ENCODE measurements around the gene PTGDS. TPM values are rescaled to one million over a fixed set of nuclear protein-coding genes. Genes with fewer than 3 reads are reported as not detected.

Gene PTGDS
- total and polyA plus RNA-seq, 2 experiments from 2014 or later = 0.25 TPM; not detected in 1

DNA sequence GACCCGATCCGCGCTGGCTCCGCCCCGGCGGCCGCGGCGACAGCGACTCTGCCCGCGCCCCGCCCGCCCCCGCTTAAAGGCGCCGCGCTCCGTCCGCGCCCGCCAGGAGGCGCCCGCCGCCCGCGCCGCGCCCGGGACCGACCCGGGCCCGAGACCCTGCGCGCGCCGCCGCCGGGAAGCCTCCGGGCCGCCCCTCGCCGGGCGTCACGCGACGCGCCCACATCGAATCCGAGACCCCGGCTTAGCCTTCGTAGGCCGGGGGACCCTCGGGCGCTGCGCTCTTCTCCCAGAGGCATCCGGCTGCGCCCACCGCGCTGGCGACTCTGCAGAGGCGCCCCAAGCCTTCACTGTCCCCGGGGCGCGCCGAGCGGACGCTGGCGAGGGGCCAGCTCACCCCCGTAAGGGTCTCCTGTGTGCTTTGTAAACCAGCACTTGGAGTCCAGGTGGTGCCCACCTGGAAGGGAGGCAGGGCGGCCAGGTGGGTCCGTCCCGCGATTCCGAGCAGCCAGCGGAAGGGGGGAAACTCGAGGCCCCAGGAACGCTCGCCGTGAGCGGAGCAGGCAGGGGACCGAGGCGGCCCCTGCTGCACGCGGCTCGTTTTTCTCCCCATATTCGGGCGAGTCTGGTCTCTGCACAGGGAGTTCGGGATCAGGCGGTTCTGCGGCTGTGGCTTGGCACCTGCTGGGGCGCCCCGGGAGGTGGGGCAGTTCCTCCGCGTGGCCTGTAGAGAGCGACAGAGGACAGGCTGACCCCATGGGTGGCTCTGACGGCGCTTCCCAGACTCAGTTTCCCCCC, 51.2 kb downstream of the PTGDS start:
- Histone ChIP-seq H3K27me3 (replicated peaks; ENCODE audit: insufficient read depth) (no peaks in the 10 kb centered on the region), H3K36me3 (ENCODE audit: low read depth) (no peaks in the 10 kb centered on the region), H4K20me1 (ENCODE audit: insufficient read depth) (no peaks in the 10 kb centered on the region), H3K9ac (peak overlapping the region; percentile 62), H3K4me3 (peak overlapping the region; percentile 72), H3K9me3 (ENCODE audit: low read depth) (no peaks in the 10 kb centered on the region), H3F3A (ENCODE audit: insufficient read depth) (no peaks in the 10 kb centered on the region), H3K27ac (no peak overlapping the region), H3K4me2 (ENCODE audit: unreplicated experiment) (peak overlapping the region; percentile 86), H2AFZ (peak overlapping the region; percentile 79), H3K9me2 (ENCODE audit: insufficient read depth) (no peaks in the 10 kb centered on the region), H3K4me1 (ENCODE audit: insufficient read depth) (no peaks in the 10 kb centered on the region), H3K79me2 (ENCODE audit: insufficient read depth) (no peaks in the 10 kb centered on the region)
- TF ChIP-seq EZH2 (IDR thresholded peaks at IDR 0.05; ENCODE audit: insufficient read depth, poor library complexity, severe bottlenecking) = no peak
- 2% methylated on average over 41 to 43 of the region's 98 CpGs for WGBS, 2 experiments (ENCODE audit: low coverage in 1 of 2, low lambda C conversion rate in 2 of 2, missing lambda C conversion rate in 2 of 2)
- peak; percentile 80 for DNase-seq
- in situ Hi-C loops (cut with MboI) = no loop called here

DNA sequence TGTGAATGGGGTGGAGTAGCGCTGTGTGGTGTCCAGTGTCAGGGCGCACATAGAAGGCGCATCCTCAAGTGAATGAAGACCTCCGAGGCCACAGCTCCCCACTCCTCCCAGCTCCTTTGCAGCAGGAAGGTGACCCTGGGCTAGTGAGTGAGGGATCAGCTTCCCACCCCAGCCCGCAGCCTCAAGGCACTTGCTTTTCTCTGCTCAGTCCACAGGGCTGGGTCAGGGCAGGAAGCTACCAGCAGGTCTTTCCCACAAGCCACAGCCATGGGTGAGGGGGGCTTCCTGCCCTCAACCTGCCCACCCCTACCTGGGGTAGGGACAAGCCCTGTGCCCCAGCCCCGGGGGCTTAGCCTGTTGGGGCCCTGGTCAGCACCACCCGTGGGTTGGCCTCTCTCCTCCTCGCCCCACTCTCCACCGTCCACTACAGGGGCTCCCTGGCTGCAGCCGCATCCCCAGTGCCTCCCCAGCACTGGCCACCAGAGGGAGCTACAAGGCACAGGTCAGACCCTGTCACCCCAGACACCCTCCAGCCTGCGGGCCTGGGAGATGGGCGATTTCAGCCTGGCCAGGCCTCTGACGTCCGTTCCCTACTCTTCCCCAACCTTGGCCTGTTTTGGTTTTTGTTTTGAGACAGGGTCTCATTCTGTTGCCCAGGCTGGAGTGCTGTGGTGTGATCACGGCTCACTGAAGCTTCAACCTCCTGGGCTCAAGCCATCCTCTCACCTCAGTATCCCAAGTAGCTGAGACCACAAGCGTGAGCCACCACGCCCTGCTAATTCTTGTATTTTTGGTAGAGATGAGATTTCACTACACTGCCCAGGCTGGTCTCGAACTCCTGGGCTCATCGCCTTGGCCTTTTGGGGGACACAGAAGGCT, 52.0 kb downstream of the PTGDS start:
- H3K9me2 ChIP-seq (ENCODE audit: insufficient read depth) = no peaks in the 10 kb centered on the region
- no peaks in the 10 kb centered on the region for H3K79me2 ChIP-seq (ENCODE audit: insufficient read depth)
- H3F3A ChIP-seq (ENCODE audit: insufficient read depth) = no peaks in the 10 kb centered on the region
- peak; percentile 69 for DNase-seq
- TF ChIP-seq EZH2phosphoT487 (IDR thresholded peaks at IDR 0.05; ENCODE audit: insufficient read depth, low read depth) = no peak
- no peak for TF ChIP-seq EZH2 (IDR thresholded peaks at IDR 0.05; ENCODE audit: insufficient read depth, poor library complexity, severe bottlenecking)
- H2AFZ ChIP-seq = no peak overlapping the region
- 28 to 34% methylated on average over 19 of the region's 19 CpGs for WGBS, 2 experiments (ENCODE audit: low coverage in 1 of 2, low lambda C conversion rate in 2 of 2, missing lambda C conversion rate in 2 of 2)
- no peak overlapping the region for H3K27ac ChIP-seq
- H3K36me3 ChIP-seq (ENCODE audit: low read depth) = no peaks in the 10 kb centered on the region
- no peak overlapping the region for H3K9ac ChIP-seq
- peak overlapping the region; percentile 86 for H3K4me2 ChIP-seq (ENCODE audit: unreplicated experiment)
- in situ Hi-C loops (cut with MboI) = no loop called here
- H4K20me1 ChIP-seq (ENCODE audit: insufficient read depth) = no peaks in the 10 kb centered on the region
- no peak overlapping the region for H3K4me3 ChIP-seq
- H3K27me3 ChIP-seq (replicated peaks; ENCODE audit: insufficient read depth) = no peaks in the 10 kb centered on the region
- no peaks in the 10 kb centered on the region for H3K4me1 ChIP-seq (ENCODE audit: insufficient read depth)
- H3K9me3 ChIP-seq (ENCODE audit: low read depth) = no peaks in the 10 kb centered on the region

DNA sequence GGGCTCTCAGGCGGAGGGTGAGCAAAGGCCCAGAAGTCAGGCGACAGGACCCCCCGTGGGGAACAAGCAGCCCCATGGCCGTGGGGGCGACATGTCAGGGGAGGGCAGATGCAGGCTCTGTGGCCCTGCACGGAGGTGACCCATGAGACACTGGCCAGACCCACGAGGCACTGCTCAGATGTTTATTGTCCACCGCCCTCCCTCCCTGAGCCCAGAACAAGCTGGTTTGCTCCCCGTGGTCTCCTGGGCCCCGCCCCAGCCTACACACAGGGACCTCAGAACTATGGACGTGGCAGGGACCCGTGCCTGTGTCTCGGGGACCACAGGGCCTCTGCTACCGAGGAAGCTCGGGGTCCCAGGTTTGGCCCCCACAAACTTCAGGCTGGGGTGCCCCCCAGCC, 52.7 kb downstream of the PTGDS start:
- TF ChIP-seq EZH2 (IDR thresholded peaks at IDR 0.05; ENCODE audit: insufficient read depth, poor library complexity, severe bottlenecking) = no peak
- TF ChIP-seq EZH2phosphoT487 (IDR thresholded peaks at IDR 0.05; ENCODE audit: insufficient read depth, low read depth) = no peak
- in situ Hi-C loops (cut with MboI) = loop anchor here (10.0 kb wide), 1 partner anchor 255 kb away; no protein-coding TSS in a partner anchor
- Histone ChIP-seq H3K9me2 (ENCODE audit: insufficient read depth) (no peaks in the 10 kb centered on the region), H3K27me3 (replicated peaks; ENCODE audit: insufficient read depth) (no peaks in the 10 kb centered on the region), H4K20me1 (ENCODE audit: insufficient read depth) (no peaks in the 10 kb centered on the region), H3K79me2 (ENCODE audit: insufficient read depth) (no peaks in the 10 kb centered on the region), H3F3A (ENCODE audit: insufficient read depth) (no peaks in the 10 kb centered on the region), H3K4me1 (ENCODE audit: insufficient read depth) (no peaks in the 10 kb centered on the region), H3K27ac (no peak overlapping the region), H2AFZ (no peak overlapping the region), H3K4me2 (ENCODE audit: unreplicated experiment) (no peak overlapping the region), H3K4me3 (no peak overlapping the region), H3K9ac (no peak overlapping the region), H3K9me3 (ENCODE audit: low read depth) (no peaks in the 10 kb centered on the region), H3K36me3 (ENCODE audit: low read depth) (no peaks in the 10 kb centered on the region)
- WGBS, 2 experiments (ENCODE audit: low coverage in 1 of 2, low lambda C conversion rate in 2 of 2, missing lambda C conversion rate in 2 of 2) = 63 to 74% methylated on average over 10 to 15 of the region's 15 CpGs
- DNase-seq = no peak
